ENCODE data around the gene PCDHB4.
"Not testable (repeated sequence)": the region's sequence is repeated elsewhere in the genome, so short reads cannot be mapped to it uniquely, and the experiment has no call there.

PCDHB4 gene

GRCh38 chr5:141150224-141150992, 28.8 kb downstream of the PCDHB4 start:
- DNase-seq: no peak

- no peak for DNase-seq
These were observed 29.3 kb downstream of the PCDHB4 start for GRCh38 chr5:141150993-141151325.

- not testable (repeated sequence) for DNase-seq
These were observed 30.0 kb downstream of the PCDHB4 start for GRCh38 chr5:141151632-141152031.

GRCh38 chr5:141152096-141152495, 30.5 kb downstream of the PCDHB4 start:
- DNase-seq: not testable (repeated sequence)

- no peak for DNase-seq
These were observed 34.1 kb downstream of the PCDHB4 start for GRCh38 chr5:141155540-141156374.

- DNase-seq: not testable (repeated sequence)
These were observed 35.7 kb downstream of the PCDHB4 start for GRCh38 chr5:141157356-141157755.

GRCh38 chr5:141157901-141158300, 36.3 kb downstream of the PCDHB4 start:
- not testable (repeated sequence) for DNase-seq

GRCh38 chr5:141172381-141173204, 51.0 kb downstream of the PCDHB4 start, which contains the start of gene PCDHB7:
Gene PCDHB7 (plus strand): TSS chr5:141172644. CDS start chr5:141172836, 192 bp downstream.
- DNase-seq: peak; percentile 26

- not testable (repeated sequence) for DNase-seq
These were observed 52.9 kb downstream of the PCDHB4 start for GRCh38 chr5:141174291-141175104.
